K562 (cell line): Measurements from ENCODE around the gene PRRT2. TPM values are rescaled to one million over a fixed set of nuclear protein-coding genes. Genes with fewer than 3 reads are reported as not detected.

Experiments
- CREB3L1 ChIP-seq: fragments of 450-650 bp; IDR thresholded peaks from 2 replicates; pipeline ENCODE4 v1.6.1; 2014; ENCODE audit warnings: low read depth, mild to moderate bottlenecking, moderate library complexity, borderline replicate concordance
- CREM ChIP-seq: IDR thresholded peaks from 2 replicates; pipeline ENCODE4 v1.6.1; 2014; ENCODE audit warnings: antibody characterized with exemption, low read depth
- E2F6 ChIP-seq, 2 experiments: IDR thresholded peaks; 2 replicates each; pipeline ENCODE4 v1.6.1; 2011; ENCODE audit warnings: borderline replicate concordance in 1 of 2, control low read depth in 1 of 2, low read depth in 1 of 2, low read length in 1 of 2, mild to moderate bottlenecking in 1 of 2, mixed read lengths in 1 of 2, moderate library complexity in 1 of 2; ENCODE audit not compliant: insufficient read depth in 1 of 2, insufficient read length in 1 of 2, poor library complexity in 1 of 2, severe bottlenecking in 1 of 2; ENCODE audit errors: extremely low read depth in 1 of 2
- HOXB6 ChIP-seq: fragments of 250-450 bp; sonication (Bioruptor Pico); IDR thresholded peaks from 2 replicates; pipeline ENCODE4 v1.5.1; 2022; ENCODE audit warnings: mild to moderate bottlenecking, borderline replicate concordance
- L3MBTL2 ChIP-seq: fragments of 450-650 bp; IDR thresholded peaks from 2 replicates; pipeline ENCODE4 v1.6.1; 2016; ENCODE audit warnings: mild to moderate bottlenecking, moderate library complexity
- LCOR ChIP-seq: sonication (generic); formaldehyde crosslinking; IDR thresholded peaks from 2 replicates; pipeline ENCODE4 v1.8.0; 2022; ENCODE audit warnings: mild to moderate bottlenecking, missing genetic modification reagents
- MAX ChIP-seq: sonication (generic); formaldehyde crosslinking; IDR thresholded peaks from 2 replicates; pipeline ENCODE4 v1.9.0; 2022; ENCODE audit warnings: mild to moderate bottlenecking, missing genetic modification reagents
- MGA ChIP-seq: fragments of 450-650 bp; IDR thresholded peaks from 2 replicates; pipeline ENCODE4 v1.6.1; 2016; ENCODE audit warnings: mild to moderate bottlenecking, moderate library complexity
- MLLT1 ChIP-seq, 2 experiments: fragments of 450-650 bp; IDR thresholded peaks; 2 replicates each; pipeline ENCODE4 v1.6.1; 2016
- RAD21 ChIP-seq, 2 experiments: fragments of 250-450 bp in 1 of 2; fragments of 450-650 bp in 1 of 2; sonication (Bioruptor Pico) in 1 of 2; formaldehyde crosslinking in 1 of 2; IDR thresholded peaks in 1 of 2; conservative IDR thresholded peaks in 1 of 2; 2 replicates each; pipeline versions ENCODE4 v1.4.0 to v1.8.0; 2020 to 2022; ENCODE audit warnings: mild to moderate bottlenecking in 2 of 2, moderate library complexity in 1 of 2
- ZNF57 ChIP-seq: fragments of 450-650 bp; formaldehyde crosslinking; IDR thresholded peaks from 2 replicates; pipeline ENCODE4 v1.4.0; 2020; ENCODE audit warnings: mild to moderate bottlenecking, moderate library complexity
- polyA plus RNA-seq, 8 experiments: library from polyadenylated mRNA; depleted of rRNA in 4 of 8; stranded (reverse) in 5 of 8; unstranded in 3 of 8; fragments of >200 nt; fragmentation: Nextera tagmentation in 2 of 8; fragmentation: Illumina TruSeq in 1 of 8; extraction: Ambion mirVana in 2 of 8; extraction: Trizol in 1 of 8; gene quantifications; 2 replicates each; pipeline versions ENCODE4 v1.2.1 to v1.2.3, GENCODE V29; 2011 to 2014; ENCODE audit warnings: inconsistent platforms in 1 of 8, missing spikeins in 1 of 8
- total RNA-seq, 7 experiments: library from RNA; depleted of rRNA in 6 of 7; stranded (reverse); fragments of >200 nt in 6 of 7; fragmentation: Illumina TruSeq in 2 of 7; extraction: Trizol in 2 of 7; gene quantifications; 2 replicates each; pipeline versions ENCODE4 v1.2.1 to v1.2.3, GENCODE V29; 2011 to 2021; ENCODE audit warnings: low replicate concordance in 1 of 7

Gene PRRT2
- total and polyA plus RNA-seq, 9 of the 15 experiments (the other 6 are each of a cell fraction or from before 2014, with no cell fraction given) = 0.11 to 1.0 (median 0.42) TPM; not detected in 2

GRCh38 chr16:29836623-29837022 lies 24.6 kb downstream of the PRRT2 start (continued):
- TF ChIP-seq MGA = peak; percentile 71
- TF ChIP-seq MLLT1 (IDR thresholded peaks at IDR 0.05) = no peak
- TF ChIP-seq CREM = no peak
- TF ChIP-seq MAX (CRISPR knock-in tag) = peak; percentile 35; the same call in 1 of the 2 replicates
- peak; percentile 84 for TF ChIP-seq L3MBTL2
- peak; percentile 41 to 73 for TF ChIP-seq E2F6 (IDR thresholded peaks at IDR 0.05; ENCODE audit: borderline replicate concordance in 1 of 2, extremely low read depth in 1 of 2, insufficient read depth in 1 of 2, insufficient read length in 1 of 2, low read depth in 1 of 2, low read length in 1 of 2, poor library complexity in 1 of 2, severe bottlenecking in 1 of 2)
- TF ChIP-seq HOXB6 (CRISPR knock-in tag) = no peak
- TF ChIP-seq LCOR = no peak
- TF ChIP-seq ZNF57 = no peak
- TF ChIP-seq RAD21 (CRISPR knock-in tag; conservative IDR thresholded peaks at IDR 0.05 in 1 of 2, IDR thresholded peaks at IDR 0.05 in 1 of 2) = 0 out of 4 replicates have a peak, but pooled peaks of 1 of the 2 experiments have one; percentile 3
- TF ChIP-seq CREB3L1 = no peak
